Measurements from ENCODE around the gene BMPR1A. TPM values are rescaled to one million over a fixed set of nuclear protein-coding genes. Genes with fewer than 3 reads are reported as not detected.

Gene BMPR1A
- total RNA-seq, 1 donor from 2014 or later: 84.7 TPM

DNA sequence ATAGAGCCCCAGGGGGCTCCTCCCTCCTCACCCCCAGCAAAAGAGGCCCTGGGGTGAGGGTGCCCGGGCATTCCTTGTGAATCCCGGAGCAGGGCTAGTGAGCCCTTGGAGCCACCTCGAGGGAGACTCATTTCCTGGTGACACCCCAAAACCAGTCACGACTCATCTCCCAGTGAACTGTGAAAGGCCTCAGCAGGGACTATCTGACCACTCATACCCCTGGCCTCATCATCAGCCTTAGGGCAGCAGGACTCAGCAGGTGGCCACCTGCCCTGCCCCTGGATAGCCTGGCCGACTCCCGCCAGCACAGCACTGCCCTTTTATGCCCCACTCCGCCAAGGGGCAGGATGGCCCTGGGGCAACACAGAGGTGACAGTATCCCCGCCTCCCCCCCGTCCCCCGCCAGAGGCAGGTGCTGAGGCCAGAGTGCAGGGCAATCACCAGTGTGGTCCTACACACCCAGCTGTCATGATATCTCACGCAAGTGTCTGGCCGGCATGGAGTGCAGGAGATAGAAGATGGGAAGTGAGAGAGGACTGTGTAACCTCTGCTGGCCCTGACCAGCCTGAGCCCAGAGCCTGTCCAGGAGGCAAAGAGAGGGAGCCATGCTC lies 205.2 kb downstream of the BMPR1A start:
- Mint-ChIP-seq H3K27ac (no peak overlapping the region), H3K4me3 (no peak overlapping the region), H3K4me1 (ENCODE audit: unreplicated experiment) (peaks cover 26% of the 10 kb centered on the region)

GRCh38 chr10:86962136-86962980 lies 205.9 kb downstream of the BMPR1A start:
- H3K4me1 Mint-ChIP-seq (ENCODE audit: unreplicated experiment): peaks cover 28% of the 10 kb centered on the region
- H3K9me3 Mint-ChIP-seq: no peaks in the 10 kb centered on the region
- H3K27me3 Mint-ChIP-seq: no peaks in the 10 kb centered on the region
- no peak overlapping the region for H3K4me3 Mint-ChIP-seq
- peak; percentile 62 for DNase-seq (ENCODE audit: extremely low spot score, unreplicated experiment)
- H3K27ac Mint-ChIP-seq: no peak overlapping the region
- TF ChIP-seq CTCF (conservative IDR thresholded peaks at IDR 0.05): no peak
- peaks cover 3% of the 10 kb centered on the region for H3K36me3 Mint-ChIP-seq

More for the DNA sequence above, 205.2 kb downstream of the BMPR1A start:
- no peak for TF ChIP-seq CTCF (conservative IDR thresholded peaks at IDR 0.05)
- Mint-ChIP-seq H3K9me3 (no peaks in the 10 kb centered on the region), H3K36me3 (peaks cover 3% of the 10 kb centered on the region), H3K27me3 (no peaks in the 10 kb centered on the region)
- no peak for DNase-seq (ENCODE audit: extremely low spot score, unreplicated experiment)

GRCh38 chr10:86962981-86963310 lies 206.5 kb downstream of the BMPR1A start:
- no peak for TF ChIP-seq CTCF (conservative IDR thresholded peaks at IDR 0.05)
- H3K4me3 Mint-ChIP-seq: no peak overlapping the region
- H3K9me3 Mint-ChIP-seq: no peaks in the 10 kb centered on the region
- no peak overlapping the region for H3K27ac Mint-ChIP-seq
- H3K4me1 Mint-ChIP-seq (ENCODE audit: unreplicated experiment): peaks cover 32% of the 10 kb centered on the region
- peaks cover 3% of the 10 kb centered on the region for H3K36me3 Mint-ChIP-seq
- H3K27me3 Mint-ChIP-seq: no peaks in the 10 kb centered on the region
- no peak for DNase-seq (ENCODE audit: extremely low spot score, unreplicated experiment)

GRCh38 chr10:86963341-86963919 lies 207.0 kb downstream of the BMPR1A start:
- H3K4me1 Mint-ChIP-seq (ENCODE audit: unreplicated experiment): peaks cover 31% of the 10 kb centered on the region
- no peak for TF ChIP-seq CTCF (conservative IDR thresholded peaks at IDR 0.05)
- peak; percentile 55 for DNase-seq (ENCODE audit: extremely low spot score, unreplicated experiment)
- no peak overlapping the region for H3K27ac Mint-ChIP-seq
- H3K9me3 Mint-ChIP-seq: no peaks in the 10 kb centered on the region
- no peaks in the 10 kb centered on the region for H3K27me3 Mint-ChIP-seq
- H3K36me3 Mint-ChIP-seq: peaks cover 3% of the 10 kb centered on the region
- H3K4me3 Mint-ChIP-seq: no peak overlapping the region

- H3K9me3 Mint-ChIP-seq: no peaks in the 10 kb centered on the region
- no peaks in the 10 kb centered on the region for H3K27me3 Mint-ChIP-seq
- DNase-seq (ENCODE audit: extremely low spot score, unreplicated experiment): peak; percentile 62
- no peak overlapping the region for H3K4me3 Mint-ChIP-seq
- peaks cover 25% of the 10 kb centered on the region for H3K4me1 Mint-ChIP-seq (ENCODE audit: unreplicated experiment)
- peaks cover 3% of the 10 kb centered on the region for H3K36me3 Mint-ChIP-seq
- no peak overlapping the region for H3K27ac Mint-ChIP-seq
- TF ChIP-seq CTCF (conservative IDR thresholded peaks at IDR 0.05): no peak
These were observed 207.8 kb downstream of the BMPR1A start for GRCh38 chr10:86964061-86964846.
